HG02588 (cell line): ENCODE data around the gene ARSD.
"Not testable (repeated sequence)": the region's sequence is repeated elsewhere in the genome, so short reads cannot be mapped to it uniquely, and the experiment has no call there.

ENCODE experiments used
- ATAC-seq: cut with Tn5 transposase; IDR thresholded peaks from one replicate; pipeline ENCODE4 v1.9.1; 2021; ENCODE audit warnings: mild to moderate bottlenecking, moderate library complexity; ENCODE audit not compliant: unreplicated experiment

The ARSD gene

DNA sequence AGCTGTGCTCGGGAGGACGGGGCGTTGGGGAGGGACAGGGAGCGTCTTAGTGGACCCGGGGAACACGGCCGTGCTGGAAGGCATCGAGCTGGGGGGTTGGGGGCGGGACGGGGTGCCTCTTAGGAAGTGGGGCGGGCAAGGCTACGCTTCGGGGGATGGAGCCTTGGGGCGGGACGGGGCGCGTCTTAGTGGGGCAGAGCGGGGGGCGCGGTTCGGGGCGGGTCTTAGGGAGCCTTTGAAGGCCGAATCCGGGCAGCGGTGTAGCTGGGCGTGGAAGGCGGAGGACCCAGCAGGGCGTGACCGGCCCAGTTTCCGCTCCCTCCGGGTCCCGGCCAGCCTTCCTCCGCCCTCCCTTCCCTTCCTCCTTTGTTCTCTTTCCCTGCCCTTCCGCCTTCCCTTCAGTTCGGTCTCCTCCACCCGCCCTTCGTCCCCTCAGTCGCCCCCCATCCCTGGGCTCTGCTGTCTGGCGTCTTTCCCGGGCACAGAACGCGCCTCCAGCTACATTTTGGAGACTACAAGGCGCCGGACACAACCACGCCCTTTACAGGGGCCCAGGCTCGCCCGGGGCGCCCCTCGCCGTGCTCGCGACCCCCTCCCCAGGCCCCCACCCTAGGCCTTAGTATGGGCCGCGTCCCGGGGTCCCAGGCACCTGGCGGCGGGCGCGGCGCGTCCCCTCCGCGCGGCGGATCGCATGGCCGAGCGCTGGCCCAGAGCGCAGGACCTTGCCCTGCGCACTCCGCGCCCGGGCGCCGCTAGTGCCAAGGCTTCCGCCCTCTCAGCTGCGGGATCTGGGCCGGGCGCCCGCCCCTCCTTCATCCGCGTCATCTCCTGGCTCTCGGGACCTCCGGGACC is at the start of gene ARSD:
Gene ARSD, minus strand, starts transcription at position 757 of the 852 bp plus-strand sequence. Its CDS starts 64 bp downstream, at position 693.
- ATAC-seq, result peak; percentile 86

- not testable (repeated sequence) for ATAC-seq
Measured at GRCh38 chrX:2978639-2979038, 49.5 kb upstream of the ARSD start.

GRCh38 chrX:2974961-2975360 is 45.8 kb upstream of the ARSD start:
- no peak for ATAC-seq

DNA sequence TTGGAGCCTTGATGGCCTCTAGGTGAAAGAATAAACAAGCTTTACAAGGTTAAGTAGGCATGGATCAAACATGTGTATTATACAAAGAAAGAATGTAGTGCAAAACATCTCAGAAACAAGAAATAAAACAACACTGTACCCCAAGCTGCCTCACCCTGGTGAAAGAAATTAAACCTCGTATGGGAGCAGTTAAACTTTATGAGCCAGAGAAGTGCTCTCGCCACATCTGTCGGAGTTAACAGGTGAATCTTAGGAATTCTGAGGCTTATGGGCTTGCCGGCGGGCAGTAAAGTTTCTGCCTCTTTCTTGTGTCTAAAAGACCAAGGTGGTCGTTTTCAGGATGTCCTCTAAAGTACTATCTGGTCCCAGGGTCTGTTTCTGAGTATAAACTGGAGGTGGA is 43.3 kb upstream of the ARSD start:
- ATAC-seq, result no peak

DNA sequence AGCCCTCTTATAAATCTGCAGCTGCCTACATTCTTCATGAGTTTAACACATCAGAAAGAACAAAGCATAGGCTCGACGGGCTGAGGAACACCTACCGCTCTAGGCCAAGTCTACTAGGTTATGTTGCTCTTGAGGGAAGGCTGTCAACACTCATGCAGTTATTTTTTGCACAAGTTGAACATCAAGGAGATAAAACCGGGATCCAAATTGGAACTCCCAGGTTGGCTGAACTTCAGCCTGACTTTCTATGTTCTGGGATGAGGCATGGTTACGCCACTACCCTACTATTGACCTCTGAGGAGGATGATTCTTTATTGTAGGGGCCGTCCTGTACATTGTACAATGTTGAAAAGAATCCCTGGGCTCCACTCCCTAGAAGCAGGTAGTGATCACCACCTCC is 39.9 kb upstream of the ARSD start:
- ATAC-seq, result no peak

DNA sequence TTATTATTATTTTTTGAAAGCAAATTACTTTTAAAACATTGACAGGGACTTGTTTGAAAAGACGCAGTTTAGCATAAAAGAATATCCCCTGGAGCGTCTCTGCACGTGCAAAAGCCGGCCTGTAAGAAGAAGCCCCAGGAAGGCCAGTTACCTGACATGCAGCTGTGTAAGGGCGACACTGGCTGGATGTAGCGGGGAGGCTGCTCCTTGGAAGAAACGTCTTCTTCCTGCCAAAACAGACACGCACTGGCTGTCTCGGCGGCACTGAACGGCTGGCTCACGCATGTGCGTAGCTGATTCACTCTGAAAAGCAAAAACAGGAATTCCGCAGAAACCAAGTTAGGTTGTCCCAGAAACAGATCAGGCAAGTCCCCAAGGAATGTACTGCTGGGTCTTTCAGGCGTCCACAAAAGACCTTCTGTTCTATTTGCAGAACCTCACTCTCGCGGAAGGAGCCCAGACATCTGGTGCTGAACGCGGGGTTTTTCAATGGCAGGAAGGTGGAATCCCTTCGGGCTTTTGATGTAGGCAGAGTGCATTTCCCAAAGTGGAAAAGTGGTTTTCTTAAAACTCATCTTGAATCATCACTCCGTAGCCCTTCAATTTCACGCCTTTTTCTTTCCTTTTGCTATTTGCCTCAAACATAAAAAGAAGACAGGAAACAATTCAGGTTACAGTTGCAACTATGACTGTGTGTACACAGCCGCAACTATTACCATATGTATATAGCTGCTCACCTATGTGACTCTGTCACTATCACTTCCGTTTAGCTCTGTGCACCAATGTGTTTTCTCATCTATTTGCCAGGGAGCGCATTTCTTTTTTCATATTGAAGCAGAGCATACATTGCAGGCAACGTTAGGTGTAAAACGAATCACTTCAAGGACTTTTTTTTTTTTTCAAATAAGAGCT is 39.1 kb upstream of the ARSD start:
- ATAC-seq, result no peak

- no peak for ATAC-seq
Measured at GRCh38 chrX:2967584-2967983, 38.4 kb upstream of the ARSD start.

DNA sequence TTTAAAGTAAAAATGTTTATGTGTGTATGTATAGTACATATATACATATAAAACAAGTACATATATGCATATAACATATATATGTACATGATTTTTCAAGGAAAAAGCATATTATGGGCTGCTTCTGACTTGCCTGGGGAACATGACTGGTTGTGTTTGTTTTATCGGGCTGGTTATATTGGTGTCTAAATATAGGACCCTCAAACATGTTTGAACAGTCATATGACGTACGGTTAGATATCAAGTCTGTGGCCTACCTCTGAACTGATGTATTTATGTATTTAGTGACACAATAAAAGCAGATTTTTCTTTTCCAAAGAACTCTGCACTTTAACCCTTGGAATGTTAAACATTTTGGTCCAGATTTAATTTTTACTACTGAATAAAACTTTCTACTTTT is 37.9 kb upstream of the ARSD start:
- no peak for ATAC-seq

DNA sequence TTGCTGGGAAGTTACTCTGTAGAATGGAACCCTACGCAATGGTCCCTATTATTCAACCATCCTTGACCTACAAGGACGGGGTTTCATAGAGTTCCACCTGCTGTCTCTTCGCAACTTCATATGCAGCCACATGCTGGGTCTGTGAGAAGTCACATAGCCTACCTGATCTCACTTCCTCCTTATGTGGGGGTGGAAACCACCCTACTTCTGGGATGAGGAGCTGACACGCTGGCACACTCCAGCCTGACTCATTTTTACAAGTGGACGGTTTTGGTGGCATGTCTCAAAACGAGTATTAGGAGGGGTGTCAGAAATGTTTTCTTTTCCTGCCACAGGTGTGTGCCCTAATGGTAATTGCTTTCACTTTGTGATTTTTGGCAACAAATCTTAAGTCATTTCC is 36.8 kb upstream of the ARSD start:
- ATAC-seq, result peak; percentile 63

- ATAC-seq, result not testable (repeated sequence)
Measured at GRCh38 chrX:2963992-2964794, 35.1 kb upstream of the ARSD start.

- ATAC-seq, result not testable (repeated sequence)
Measured at GRCh38 chrX:2963449-2963848, 34.3 kb upstream of the ARSD start.

DNA sequence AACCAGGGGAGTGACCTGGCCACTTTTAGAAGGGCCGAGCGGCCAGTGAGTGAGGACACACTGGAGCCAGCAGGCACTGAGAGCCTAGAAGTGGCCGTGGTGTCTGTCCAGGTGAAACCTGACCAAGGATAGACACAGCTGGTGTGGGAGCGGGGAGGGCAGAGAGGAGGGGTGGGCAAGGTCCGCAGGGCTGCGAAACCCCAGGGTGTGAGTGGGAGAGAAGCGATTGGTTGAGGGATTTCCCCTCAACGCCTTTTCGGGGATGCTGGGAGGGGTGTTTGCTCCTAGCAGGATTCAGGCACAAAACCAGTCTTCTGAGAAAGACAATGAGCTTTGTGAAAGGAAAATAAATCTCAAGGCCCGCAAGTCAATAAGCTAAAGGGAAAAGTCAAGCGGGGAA is 33.2 kb upstream of the ARSD start:
- ATAC-seq, result no peak

DNA sequence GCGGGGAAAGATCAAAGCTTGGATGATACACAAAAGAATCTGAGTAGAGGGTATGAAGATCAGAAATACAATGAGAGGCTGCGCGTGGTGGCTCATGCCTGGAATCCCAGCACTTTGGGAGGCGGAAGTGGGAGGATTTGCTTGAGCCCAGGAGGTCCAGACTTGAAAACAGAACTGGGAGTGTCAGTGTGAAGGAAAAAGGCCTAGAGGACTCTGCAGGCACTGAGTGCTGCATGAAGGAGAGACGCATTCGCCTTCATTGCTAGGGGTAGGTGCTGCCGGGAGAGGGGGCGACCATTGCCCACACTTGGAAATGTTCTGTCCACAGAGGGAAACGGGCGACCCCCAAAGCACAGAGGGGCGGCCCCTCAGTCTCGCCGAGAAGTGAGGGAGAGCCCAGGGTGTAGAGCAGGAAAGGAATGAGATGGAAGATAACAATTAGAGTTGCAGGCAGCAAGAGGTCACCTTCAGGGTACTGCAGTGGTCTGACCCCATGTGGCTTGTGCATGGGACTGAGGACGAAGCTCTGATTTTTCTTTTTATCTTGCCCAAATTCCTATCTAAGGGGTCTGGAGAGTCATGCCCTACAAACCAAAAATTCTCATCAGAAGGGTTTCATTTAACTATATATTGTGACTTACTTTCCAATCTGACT is 31.8 kb upstream of the ARSD start:
- ATAC-seq, result no peak

- no peak for ATAC-seq
Measured at GRCh38 chrX:2958199-2958598, 29.1 kb upstream of the ARSD start.

- ATAC-seq, result no peak
Measured at GRCh38 chrX:2955838-2956237, 26.7 kb upstream of the ARSD start.

- ATAC-seq, result no peak
Measured at GRCh38 chrX:2955281-2955680, 26.1 kb upstream of the ARSD start.

GRCh38 chrX:2954541-2954940 is 25.4 kb upstream of the ARSD start:
- no peak for ATAC-seq

- not testable (repeated sequence) for ATAC-seq
Measured at GRCh38 chrX:2937942-2938341, 8.8 kb upstream of the ARSD start.

DNA sequence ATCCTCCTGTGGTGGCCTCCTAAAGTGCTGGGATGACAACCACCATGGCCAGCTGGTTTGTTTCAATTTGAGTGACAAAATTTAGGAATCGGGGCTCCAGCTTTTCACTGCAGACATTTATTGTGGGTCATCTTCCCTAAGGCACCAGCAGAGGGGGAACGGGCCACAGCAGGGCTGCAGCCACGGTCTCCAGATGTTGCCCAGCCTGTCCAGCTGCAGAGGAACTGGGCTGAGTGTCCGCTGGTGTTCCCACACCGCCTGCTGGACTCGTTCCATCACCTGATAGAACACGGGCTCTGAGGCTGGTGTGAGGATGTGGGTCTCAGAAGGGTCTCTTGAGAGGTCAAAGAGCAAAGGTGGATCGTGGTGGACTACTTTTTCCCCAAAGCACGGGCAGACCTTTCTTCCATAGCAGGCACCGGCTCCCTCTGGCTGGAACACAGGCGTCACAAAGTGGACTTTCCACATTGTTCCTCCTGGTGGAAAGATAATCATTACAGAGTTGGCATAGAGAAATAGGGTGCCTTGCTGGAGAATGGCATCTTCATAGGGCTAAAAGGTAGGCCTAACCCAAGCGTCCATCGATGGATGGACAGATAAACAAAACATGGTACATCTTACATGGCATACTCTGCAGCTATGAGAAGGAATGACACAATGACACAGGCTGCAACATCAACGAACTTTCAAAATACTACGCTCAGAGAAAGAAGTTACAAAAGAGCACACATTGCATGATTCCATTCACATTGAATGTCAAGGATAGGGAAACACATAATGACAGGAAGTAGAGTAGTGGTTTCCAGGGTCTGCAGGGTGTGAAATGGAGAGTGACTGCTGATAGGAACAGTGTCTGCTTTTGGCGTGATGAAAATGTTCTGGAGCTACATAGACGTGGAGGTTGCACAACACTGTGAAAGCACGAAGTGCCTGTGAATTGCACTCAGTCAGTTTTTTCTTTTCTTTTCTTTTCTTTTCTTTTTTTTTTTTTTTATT is 5.9 kb upstream of the ARSD start:
- no peak for ATAC-seq
